Ovary (tissue), 3 donors: ENCODE measurements around the gene YJEFN3.

Experiments used
- CTCF ChIP-seq, 3 donors: fragments of 450-650 bp in 2 of 3; fragments of 200-600 bp in 1 of 3; IDR thresholded peaks; one replicate each; pipeline versions ENCODE4 v1.5.1 to v1.8.0; 2016 to 2022; ENCODE audit warnings: antibody characterized with exemption in 3 of 3, mild to moderate bottlenecking in 1 of 3
- EP300 ChIP-seq: sonication (generic); formaldehyde crosslinking; IDR thresholded peaks from one replicate; pipeline ENCODE4 v1.6.1; 2017; ENCODE audit warnings: antibody characterized with exemption
- POLR2A ChIP-seq: fragments of 450-650 bp; IDR thresholded peaks from one replicate; pipeline ENCODE4 v1.6.1; 2017; ENCODE audit warnings: antibody characterized with exemption, mild to moderate bottlenecking, moderate library complexity
- donor health status: DM: no; HTN: no; CAD: no.

GRCh38 chr19:19531951-19532805 lies 3.5 kb downstream of the YJEFN3 start:
- TF ChIP-seq CTCF (IDR thresholded peaks at IDR 0.05) = peak; percentile 92 to 94 (median 92)
- no peak for TF ChIP-seq POLR2A
- TF ChIP-seq EP300 = no peak
